Measurements from ENCODE around the gene GRIN2C.

Gene GRIN2C

GRCh38 chr17:74853048-74853397 lies 6.7 kb downstream of the GRIN2C start:
- H3K4me3 ChIP-seq (ENCODE audit: low read depth, low read length), result no peak overlapping the region
- POLR2A ChIA-PET, result interaction anchor here (1.0 to 3.6 kb wide), 8 partner anchors 10 to 77 kb away, joined by 4 to 47 read pairs (median 8); partner anchors contain the start of genes FDXR and NAT9
- CTCF ChIA-PET, result interaction anchor here (1.3 to 19.0 kb wide), 4 partner anchors 10 to 108 kb away, joined by 5 to 239 read pairs (median 10); partner anchors contain the start of gene GRIN2C
- TF ChIP-seq ZNF645 (tag by site-specific recombination; IDR thresholded peaks at IDR 0.05) (no peak), HOXC10 (CRISPR knock-in tag; IDR thresholded peaks at IDR 0.05) (no peak), ZBTB21 (tag by site-specific recombination; IDR thresholded peaks at IDR 0.05) (no peak), ZNF391 (tag by site-specific recombination; IDR thresholded peaks at IDR 0.05; ENCODE audit: borderline replicate concordance, low read depth) (no peak), ZBTB26 (tag by site-specific recombination; optimal IDR thresholded peaks at IDR 0.05) (no peak), ZNF701 (tag by site-specific recombination; IDR thresholded peaks at IDR 0.05) (no peak), ZNF23 (tag by site-specific recombination; IDR thresholded peaks at IDR 0.05; ENCODE audit: borderline replicate concordance) (no peak), ZSCAN16 (tag by site-specific recombination; IDR thresholded peaks at IDR 0.05) (no peak)
- H3K9me3 ChIP-seq (ENCODE audit: control insufficient read depth, insufficient read depth, low read depth, low read length), result no peaks in the 10 kb centered on the region
- H3K36me3 ChIP-seq (ENCODE audit: control insufficient read depth in 2 of 2, insufficient read depth in 1 of 2, low read length in 2 of 2), result no peaks in the 10 kb centered on the region
- peaks cover 5% of the 10 kb centered on the region; the same call in 1 of the 2 replicates for H3K4me1 ChIP-seq (ENCODE audit: control insufficient read depth, insufficient read depth, low read length)
- H3K27ac ChIP-seq (ENCODE audit: extremely low read depth, low read depth, low read length), result no peak overlapping the region

DNA sequence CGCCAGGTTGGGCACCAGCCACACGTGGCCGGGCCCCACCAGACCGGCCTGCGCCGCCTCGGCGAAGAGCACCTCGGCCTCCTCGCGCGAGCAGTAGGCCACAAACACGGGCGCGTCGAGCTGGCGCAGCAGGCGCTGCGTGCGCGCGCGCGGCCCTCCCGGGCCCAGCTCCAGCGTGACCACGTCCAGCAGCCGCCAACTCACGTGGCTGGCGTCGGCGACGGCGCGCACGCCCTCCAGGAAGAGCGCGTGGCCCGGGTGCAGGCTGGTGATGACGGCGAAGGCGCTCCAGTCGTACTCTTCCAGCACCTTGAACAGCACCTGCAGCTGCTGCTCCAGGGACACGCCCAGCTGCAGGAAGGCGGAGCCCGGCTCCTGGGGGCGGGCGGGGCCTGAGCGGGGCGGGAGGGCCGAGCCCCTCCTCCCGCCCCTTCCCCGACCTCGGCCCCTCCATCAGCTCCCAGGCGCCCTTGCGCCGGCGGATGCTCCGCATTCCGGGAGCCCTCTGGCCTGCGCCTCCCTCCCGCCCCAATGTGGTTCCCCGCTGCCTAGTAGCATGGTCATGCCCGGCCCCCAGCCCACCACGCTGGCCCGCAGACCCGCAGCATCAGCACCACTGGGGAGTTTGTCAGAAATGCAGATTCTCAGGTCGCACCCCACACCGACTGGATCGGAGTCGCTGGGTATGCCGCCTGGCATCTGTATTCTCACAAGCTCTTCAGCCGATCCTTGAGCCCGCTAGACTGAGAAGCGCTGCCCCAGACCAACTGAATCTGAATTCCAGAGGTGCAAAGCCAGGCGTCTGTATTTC lies 7.2 kb downstream of the GRIN2C start:
- Histone ChIP-seq H3K9me3 (ENCODE audit: control insufficient read depth, insufficient read depth, low read depth, low read length) (no peaks in the 10 kb centered on the region), H3K36me3 (ENCODE audit: control insufficient read depth in 2 of 2, insufficient read depth in 1 of 2, low read length in 2 of 2) (no peaks in the 10 kb centered on the region), H3K27ac (ENCODE audit: extremely low read depth, low read depth, low read length) (no peak overlapping the region), H3K4me3 (ENCODE audit: low read depth, low read length) (peak overlapping the region; percentile 28), H3K4me1 (ENCODE audit: control insufficient read depth, insufficient read depth, low read length) (peaks cover 5% of the 10 kb centered on the region; the same call in 1 of the 2 replicates)
- ChIA-PET CTCF (interaction anchor here (0.5 to 19.0 kb wide), 6 partner anchors 9 to 108 kb away, joined by 4 to 239 read pairs (median 8); partner anchors contain the start of genes GRIN2C and NAT9), POLR2A (interaction anchor here (0.9 to 3.6 kb wide), 9 partner anchors 10 to 76 kb away, joined by 3 to 47 read pairs (median 8); partner anchors contain the start of genes FDXR and NAT9)
- TF ChIP-seq, protein P1, sequence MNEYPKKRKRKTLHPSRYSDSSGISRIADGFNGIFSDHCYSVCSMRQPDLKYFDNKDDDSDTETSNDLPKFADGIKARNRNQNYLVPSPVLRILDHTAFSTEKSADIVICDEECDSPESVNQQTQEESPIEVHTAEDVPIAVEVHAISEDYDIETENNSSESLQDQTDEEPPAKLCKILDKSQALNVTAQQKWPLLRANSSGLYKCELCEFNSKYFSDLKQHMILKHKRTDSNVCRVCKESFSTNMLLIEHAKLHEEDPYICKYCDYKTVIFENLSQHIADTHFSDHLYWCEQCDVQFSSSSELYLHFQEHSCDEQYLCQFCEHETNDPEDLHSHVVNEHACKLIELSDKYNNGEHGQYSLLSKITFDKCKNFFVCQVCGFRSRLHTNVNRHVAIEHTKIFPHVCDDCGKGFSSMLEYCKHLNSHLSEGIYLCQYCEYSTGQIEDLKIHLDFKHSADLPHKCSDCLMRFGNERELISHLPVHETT (tag by site-specific recombination; IDR thresholded peaks at IDR 0.05), result no peak
- TF ChIP-seq MZF1 (tag by site-specific recombination; IDR thresholded peaks at IDR 0.05; ENCODE audit: borderline replicate concordance) (no peak), KLF9 (tag by site-specific recombination; IDR thresholded peaks at IDR 0.05; ENCODE audit: low read depth) (peak; percentile 63; the same call in 1 of the 2 replicates), ZNF580 (tag by site-specific recombination; IDR thresholded peaks at IDR 0.05) (no peak), ZXDB (tag by site-specific recombination; IDR thresholded peaks at IDR 0.05) (no peak), ZNF140 (tag by site-specific recombination; IDR thresholded peaks at IDR 0.05) (no peak), ZBTB7A (tag by site-specific recombination; IDR thresholded peaks at IDR 0.05; ENCODE audit: low read depth) (no peak), ZNF548 (tag by site-specific recombination; IDR thresholded peaks at IDR 0.05) (no peak), ZBTB26 (tag by site-specific recombination; optimal IDR thresholded peaks at IDR 0.05) (no peak), SP7 (tag by site-specific recombination; IDR thresholded peaks at IDR 0.05) (no peak), ZFHX2 (tag by site-specific recombination; conservative IDR thresholded peaks at IDR 0.05) (no peak), MYNN (tag by site-specific recombination; IDR thresholded peaks at IDR 0.05; ENCODE audit: borderline replicate concordance) (no peak), ZNF2 (tag by site-specific recombination; IDR thresholded peaks at IDR 0.05) (no peak), ZNF223 (tag by site-specific recombination; IDR thresholded peaks at IDR 0.05) (no peak)
- TF ChIP-seq, protein P2, sequence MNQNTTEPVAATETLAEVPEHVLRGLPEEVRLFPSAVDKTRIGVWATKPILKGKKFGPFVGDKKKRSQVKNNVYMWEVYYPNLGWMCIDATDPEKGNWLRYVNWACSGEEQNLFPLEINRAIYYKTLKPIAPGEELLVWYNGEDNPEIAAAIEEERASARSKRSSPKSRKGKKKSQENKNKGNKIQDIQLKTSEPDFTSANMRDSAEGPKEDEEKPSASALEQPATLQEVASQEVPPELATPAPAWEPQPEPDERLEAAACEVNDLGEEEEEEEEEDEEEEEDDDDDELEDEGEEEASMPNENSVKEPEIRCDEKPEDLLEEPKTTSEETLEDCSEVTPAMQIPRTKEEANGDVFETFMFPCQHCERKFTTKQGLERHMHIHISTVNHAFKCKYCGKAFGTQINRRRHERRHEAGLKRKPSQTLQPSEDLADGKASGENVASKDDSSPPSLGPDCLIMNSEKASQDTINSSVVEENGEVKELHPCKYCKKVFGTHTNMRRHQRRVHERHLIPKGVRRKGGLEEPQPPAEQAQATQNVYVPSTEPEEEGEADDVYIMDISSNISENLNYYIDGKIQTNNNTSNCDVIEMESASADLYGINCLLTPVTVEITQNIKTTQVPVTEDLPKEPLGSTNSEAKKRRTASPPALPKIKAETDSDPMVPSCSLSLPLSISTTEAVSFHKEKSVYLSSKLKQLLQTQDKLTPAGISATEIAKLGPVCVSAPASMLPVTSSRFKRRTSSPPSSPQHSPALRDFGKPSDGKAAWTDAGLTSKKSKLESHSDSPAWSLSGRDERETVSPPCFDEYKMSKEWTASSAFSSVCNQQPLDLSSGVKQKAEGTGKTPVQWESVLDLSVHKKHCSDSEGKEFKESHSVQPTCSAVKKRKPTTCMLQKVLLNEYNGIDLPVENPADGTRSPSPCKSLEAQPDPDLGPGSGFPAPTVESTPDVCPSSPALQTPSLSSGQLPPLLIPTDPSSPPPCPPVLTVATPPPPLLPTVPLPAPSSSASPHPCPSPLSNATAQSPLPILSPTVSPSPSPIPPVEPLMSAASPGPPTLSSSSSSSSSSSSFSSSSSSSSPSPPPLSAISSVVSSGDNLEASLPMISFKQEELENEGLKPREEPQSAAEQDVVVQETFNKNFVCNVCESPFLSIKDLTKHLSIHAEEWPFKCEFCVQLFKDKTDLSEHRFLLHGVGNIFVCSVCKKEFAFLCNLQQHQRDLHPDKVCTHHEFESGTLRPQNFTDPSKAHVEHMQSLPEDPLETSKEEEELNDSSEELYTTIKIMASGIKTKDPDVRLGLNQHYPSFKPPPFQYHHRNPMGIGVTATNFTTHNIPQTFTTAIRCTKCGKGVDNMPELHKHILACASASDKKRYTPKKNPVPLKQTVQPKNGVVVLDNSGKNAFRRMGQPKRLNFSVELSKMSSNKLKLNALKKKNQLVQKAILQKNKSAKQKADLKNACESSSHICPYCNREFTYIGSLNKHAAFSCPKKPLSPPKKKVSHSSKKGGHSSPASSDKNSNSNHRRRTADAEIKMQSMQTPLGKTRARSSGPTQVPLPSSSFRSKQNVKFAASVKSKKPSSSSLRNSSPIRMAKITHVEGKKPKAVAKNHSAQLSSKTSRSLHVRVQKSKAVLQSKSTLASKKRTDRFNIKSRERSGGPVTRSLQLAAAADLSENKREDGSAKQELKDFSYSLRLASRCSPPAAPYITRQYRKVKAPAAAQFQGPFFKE (tag by site-specific recombination; IDR thresholded peaks at IDR 0.05; ENCODE audit: borderline replicate concordance), result no peak

Measured in HEK293 (cell line).